Measurements from ENCODE around the gene CRYBG1. TPM values are rescaled to one million over a fixed set of nuclear protein-coding genes. Genes with fewer than 3 reads are reported as not detected.

The CRYBG1 gene
- total RNA-seq, 1 experiment from 2014 or later: 2.9 TPM

GRCh38 chr6:106549521-106549920 lies 189.0 kb downstream of the CRYBG1 start:
- Histone ChIP-seq H3K4me1 (ENCODE audit: insufficient read depth, low read length, poor library complexity, severe bottlenecking) (peaks cover 27% of the 10 kb centered on the region), H3K36me3 (ENCODE audit: insufficient read depth, low read length, poor library complexity, severe bottlenecking) (no peaks in the 10 kb centered on the region), H3K27ac (ENCODE audit: low read depth, low read length, poor library complexity, severe bottlenecking) (no peak overlapping the region), H3K4me3 (ENCODE audit: low read depth, low read length, poor library complexity, severe bottlenecking) (no peak overlapping the region), H3K9me3 (ENCODE audit: low read depth, low read length, poor library complexity, severe bottlenecking) (no peaks in the 10 kb centered on the region), H3K27me3 (replicated peaks; ENCODE audit: insufficient read depth, low read depth, low read length, poor library complexity) (no peaks in the 10 kb centered on the region)
- no peak for TF ChIP-seq EZH2 (IDR thresholded peaks at IDR 0.05; ENCODE audit: borderline replicate concordance, low read depth, low read length, poor library complexity, severe bottlenecking)
- no peak for TF ChIP-seq CTCF (conservative IDR thresholded peaks at IDR 0.05; ENCODE audit: low read depth, low read length)
- DNase-seq (ENCODE audit: low spot score): no peak
- no TSS peak for BruUV-seq (replicated peaks)
- intact Hi-C loops (cut with micrococcal nuclease; ENCODE audit: unreplicated experiment): no loop called here
- POLR2A ChIA-PET (ENCODE audit: low non-redundant PET): no interaction called here
- CTCF ChIA-PET: interaction anchor here (0.6 kb wide), 1 partner anchor 38 kb away, joined by 4 read pairs; no protein-coding TSS in a partner anchor

GRCh38 chr6:106551155-106551554 lies 190.6 kb downstream of the CRYBG1 start:
- H3K27me3 ChIP-seq (replicated peaks; ENCODE audit: insufficient read depth, low read depth, low read length, poor library complexity): no peaks in the 10 kb centered on the region
- no peak overlapping the region for H3K4me3 ChIP-seq (ENCODE audit: low read depth, low read length, poor library complexity, severe bottlenecking)
- H3K36me3 ChIP-seq (ENCODE audit: insufficient read depth, low read length, poor library complexity, severe bottlenecking): no peaks in the 10 kb centered on the region
- no peak overlapping the region for H3K27ac ChIP-seq (ENCODE audit: low read depth, low read length, poor library complexity, severe bottlenecking)
- H3K9me3 ChIP-seq (ENCODE audit: low read depth, low read length, poor library complexity, severe bottlenecking): no peaks in the 10 kb centered on the region
- peaks cover 21% of the 10 kb centered on the region for H3K4me1 ChIP-seq (ENCODE audit: insufficient read depth, low read length, poor library complexity, severe bottlenecking)
- TF ChIP-seq CTCF (conservative IDR thresholded peaks at IDR 0.05; ENCODE audit: low read depth, low read length): no peak
- TF ChIP-seq EZH2 (IDR thresholded peaks at IDR 0.05; ENCODE audit: borderline replicate concordance, low read depth, low read length, poor library complexity, severe bottlenecking): no peak
- no peak for DNase-seq (ENCODE audit: low spot score)
- BruUV-seq (replicated peaks): no TSS peak
- ChIA-PET CTCF (no interaction called here), POLR2A (ENCODE audit: low non-redundant PET) (no interaction called here)
- intact Hi-C loops (cut with micrococcal nuclease; ENCODE audit: unreplicated experiment): no loop called here

DNA sequence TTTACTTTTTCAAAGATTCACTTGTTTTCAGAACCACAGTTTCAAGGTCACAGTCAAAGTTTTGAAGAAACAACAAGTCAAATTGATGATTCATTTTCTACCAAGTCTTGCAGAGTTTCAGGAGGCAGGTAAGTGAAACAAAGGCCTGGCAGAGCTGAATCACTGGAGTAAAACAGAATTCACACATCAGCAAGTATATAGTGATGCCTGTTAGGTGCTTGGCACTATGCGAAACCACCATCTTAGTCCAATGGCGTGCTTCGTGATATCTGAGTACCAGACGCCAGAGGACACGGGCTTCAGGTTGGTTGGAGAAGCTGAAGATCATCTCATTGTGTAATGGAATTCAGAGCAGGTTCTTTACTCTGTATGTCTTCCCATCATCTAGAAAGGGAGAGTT lies 192.9 kb downstream of the CRYBG1 start:
- no peak overlapping the region for H3K27ac ChIP-seq (ENCODE audit: low read depth, low read length, poor library complexity, severe bottlenecking)
- no peaks in the 10 kb centered on the region for H3K4me1 ChIP-seq (ENCODE audit: insufficient read depth, low read length, poor library complexity, severe bottlenecking)
- H3K27me3 ChIP-seq (replicated peaks; ENCODE audit: insufficient read depth, low read depth, low read length, poor library complexity): no peaks in the 10 kb centered on the region
- H3K9me3 ChIP-seq (ENCODE audit: low read depth, low read length, poor library complexity, severe bottlenecking): no peaks in the 10 kb centered on the region
- no peak for DNase-seq (ENCODE audit: low spot score)
- BruUV-seq (replicated peaks): no TSS peak
- ChIA-PET CTCF (no interaction called here), POLR2A (ENCODE audit: low non-redundant PET) (no interaction called here)
- no peaks in the 10 kb centered on the region for H3K36me3 ChIP-seq (ENCODE audit: insufficient read depth, low read length, poor library complexity, severe bottlenecking)
- intact Hi-C loops (cut with micrococcal nuclease; ENCODE audit: unreplicated experiment): no loop called here
- H3K4me3 ChIP-seq (ENCODE audit: low read depth, low read length, poor library complexity, severe bottlenecking): no peak overlapping the region
- no peak for TF ChIP-seq EZH2 (IDR thresholded peaks at IDR 0.05; ENCODE audit: borderline replicate concordance, low read depth, low read length, poor library complexity, severe bottlenecking)

- Histone ChIP-seq H3K9me3 (ENCODE audit: low read depth, low read length, poor library complexity, severe bottlenecking) (no peaks in the 10 kb centered on the region), H3K36me3 (ENCODE audit: insufficient read depth, low read length, poor library complexity, severe bottlenecking) (no peaks in the 10 kb centered on the region), H3K27ac (ENCODE audit: low read depth, low read length, poor library complexity, severe bottlenecking) (no peak overlapping the region), H3K4me1 (ENCODE audit: insufficient read depth, low read length, poor library complexity, severe bottlenecking) (no peaks in the 10 kb centered on the region), H3K4me3 (ENCODE audit: low read depth, low read length, poor library complexity, severe bottlenecking) (no peak overlapping the region), H3K27me3 (replicated peaks; ENCODE audit: insufficient read depth, low read depth, low read length, poor library complexity) (no peaks in the 10 kb centered on the region)
- BruUV-seq (replicated peaks): no TSS peak
- DNase-seq (ENCODE audit: low spot score): no peak
- intact Hi-C loops (cut with micrococcal nuclease; ENCODE audit: unreplicated experiment): no loop called here
- TF ChIP-seq CTCF (conservative IDR thresholded peaks at IDR 0.05; ENCODE audit: low read depth, low read length): no peak
- TF ChIP-seq EZH2 (IDR thresholded peaks at IDR 0.05; ENCODE audit: borderline replicate concordance, low read depth, low read length, poor library complexity, severe bottlenecking): no peak
- ChIA-PET POLR2A (ENCODE audit: low non-redundant PET) (no interaction called here), CTCF (no interaction called here)
These were observed 195.2 kb downstream of the CRYBG1 start for GRCh38 chr6:106555767-106556166.

Measured in A673 (cell line).